ENCODE data around the gene HOXD1. TPM values are rescaled to one million over a fixed set of nuclear protein-coding genes. Genes with fewer than 3 reads are reported as not detected.

The HOXD1 gene
- total RNA-seq, 4 donors from 2014 or later = 0.23 to 0.55 (median 0.27) TPM; not detected in 1

DNA sequence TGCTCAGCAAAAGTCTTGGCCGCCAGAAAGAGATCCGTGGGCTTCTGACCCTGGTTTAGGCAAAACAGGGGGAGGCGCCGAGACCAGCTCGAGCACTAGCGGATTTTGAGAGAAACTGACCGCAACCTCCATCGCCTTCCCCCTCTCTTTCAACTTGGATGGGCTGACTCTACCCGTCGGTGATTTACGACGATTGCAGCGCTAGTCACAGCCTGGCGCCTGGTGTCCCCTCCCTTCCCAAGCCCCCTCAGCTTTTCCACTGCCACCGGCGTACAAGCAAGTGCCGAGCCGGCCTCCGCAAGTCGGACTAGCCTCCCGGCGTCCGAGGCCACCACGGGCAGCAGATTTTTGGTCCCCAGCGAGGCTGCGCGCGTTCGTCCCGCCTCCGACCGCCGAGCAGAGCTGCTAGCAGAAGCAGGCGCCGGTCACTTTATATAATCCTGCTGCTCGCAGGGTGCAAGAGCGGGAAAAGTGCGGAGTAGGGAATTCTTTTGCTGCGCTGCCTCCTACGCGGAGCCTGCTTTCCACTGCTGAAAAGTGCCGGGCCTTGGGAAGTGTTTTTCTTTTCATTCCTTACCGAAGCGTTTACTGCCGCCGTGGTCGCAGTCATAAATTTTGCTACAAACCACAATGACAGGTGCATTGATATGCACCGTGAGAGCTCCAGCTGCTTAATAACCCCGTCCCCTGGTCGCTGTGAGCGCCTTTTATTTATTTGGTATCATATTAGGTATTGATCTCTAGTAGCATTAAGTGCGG lies 23.7 kb upstream of the HOXD1 start:
- whole genome bisulfite sequencing, 2 donors = 41 to 52% methylated on average over 52 of the region's 52 CpGs
- TF ChIP-seq POLR2A (IDR thresholded peaks at IDR 0.05) = no peak
- TF ChIP-seq, protein P1, sequence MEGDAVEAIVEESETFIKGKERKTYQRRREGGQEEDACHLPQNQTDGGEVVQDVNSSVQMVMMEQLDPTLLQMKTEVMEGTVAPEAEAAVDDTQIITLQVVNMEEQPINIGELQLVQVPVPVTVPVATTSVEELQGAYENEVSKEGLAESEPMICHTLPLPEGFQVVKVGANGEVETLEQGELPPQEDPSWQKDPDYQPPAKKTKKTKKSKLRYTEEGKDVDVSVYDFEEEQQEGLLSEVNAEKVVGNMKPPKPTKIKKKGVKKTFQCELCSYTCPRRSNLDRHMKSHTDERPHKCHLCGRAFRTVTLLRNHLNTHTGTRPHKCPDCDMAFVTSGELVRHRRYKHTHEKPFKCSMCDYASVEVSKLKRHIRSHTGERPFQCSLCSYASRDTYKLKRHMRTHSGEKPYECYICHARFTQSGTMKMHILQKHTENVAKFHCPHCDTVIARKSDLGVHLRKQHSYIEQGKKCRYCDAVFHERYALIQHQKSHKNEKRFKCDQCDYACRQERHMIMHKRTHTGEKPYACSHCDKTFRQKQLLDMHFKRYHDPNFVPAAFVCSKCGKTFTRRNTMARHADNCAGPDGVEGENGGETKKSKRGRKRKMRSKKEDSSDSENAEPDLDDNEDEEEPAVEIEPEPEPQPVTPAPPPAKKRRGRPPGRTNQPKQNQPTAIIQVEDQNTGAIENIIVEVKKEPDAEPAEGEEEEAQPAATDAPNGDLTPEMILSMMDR (IDR thresholded peaks at IDR 0.05) = no peak
- intact Hi-C loops (cut with DNase I; ENCODE audit: low total_unique reads) = no loop called here
- peak in 1 of 2 donors; percentile 59 for DNase-seq (ENCODE audit: low spot score in 2 of 2)
- no peak overlapping the region for H3K4me3 ChIP-seq (ENCODE audit: low read depth, poor library complexity, severe bottlenecking)

DNA sequence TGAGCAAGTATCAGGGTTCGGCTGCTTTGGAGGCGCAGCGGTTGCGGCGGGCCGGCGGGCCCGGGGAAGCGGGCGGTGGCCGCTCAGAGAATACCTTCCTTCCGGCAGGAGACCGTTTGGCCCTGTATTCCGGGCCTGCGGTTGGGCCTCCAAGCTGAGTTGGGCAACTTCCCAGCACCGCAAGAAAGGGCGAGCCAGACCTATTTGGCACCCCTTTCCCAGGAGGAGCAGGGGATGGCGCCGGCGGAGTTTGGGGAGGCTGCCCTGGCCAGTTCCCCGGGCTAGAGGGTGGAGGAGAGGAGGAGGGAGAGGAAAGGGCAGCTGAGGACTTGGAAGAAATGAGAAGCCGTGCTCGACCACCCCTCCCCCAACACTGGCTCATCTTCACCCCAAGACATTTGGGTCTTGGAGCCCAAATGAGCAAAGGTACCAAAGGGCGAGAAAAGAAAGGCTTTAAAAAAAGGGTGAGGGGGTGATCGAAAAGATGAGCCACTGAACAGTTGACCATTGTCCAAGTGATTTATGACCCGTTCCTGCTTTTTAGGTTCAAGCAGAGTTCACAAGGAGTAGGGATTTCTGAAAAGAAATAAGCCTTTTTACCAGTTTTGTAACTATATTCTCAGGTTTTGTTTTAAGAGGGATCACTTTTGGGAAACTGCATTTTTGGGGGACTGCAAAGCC lies 23.0 kb upstream of the HOXD1 start:
- DNase-seq (ENCODE audit: low spot score in 2 of 2) = peak in 1 of 2 donors; percentile 75
- WGBS, 2 donors = 45 to 55% methylated on average over 26 of the region's 26 CpGs
- intact Hi-C loops (cut with DNase I; ENCODE audit: low total_unique reads) = no loop called here
- no peak for TF ChIP-seq POLR2A (IDR thresholded peaks at IDR 0.05)
- TF ChIP-seq, protein P1 (IDR thresholded peaks at IDR 0.05) = no peak
- no peak overlapping the region for H3K4me3 ChIP-seq (ENCODE audit: low read depth, poor library complexity, severe bottlenecking)

DNA sequence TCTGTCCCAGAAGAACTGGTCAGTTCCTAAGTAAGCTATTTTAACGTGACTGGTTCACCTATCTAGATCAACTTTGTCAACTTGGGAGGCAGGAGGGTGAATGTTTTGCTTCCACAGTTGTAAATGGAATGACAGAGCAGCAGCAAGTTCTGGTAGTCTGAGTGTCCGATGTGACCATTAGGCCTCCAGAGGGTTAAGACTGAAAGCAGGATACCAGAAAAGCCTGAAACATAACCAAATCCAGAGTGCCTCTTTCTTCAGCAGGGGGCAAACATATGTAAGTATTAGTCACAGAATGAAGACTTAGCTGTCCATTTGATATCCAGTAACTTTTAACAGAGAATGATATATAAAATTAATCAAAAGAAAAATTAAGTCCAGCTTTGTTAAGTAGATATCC lies 22.2 kb upstream of the HOXD1 start:
- intact Hi-C loops (cut with DNase I; ENCODE audit: low total_unique reads) = no loop called here
- H3K4me3 ChIP-seq (ENCODE audit: low read depth, poor library complexity, severe bottlenecking) = no peak overlapping the region
- TF ChIP-seq, protein P1 (IDR thresholded peaks at IDR 0.05) = no peak
- TF ChIP-seq POLR2A (IDR thresholded peaks at IDR 0.05) = no peak
- 45 to 58% methylated on average over 2 of the region's 2 CpGs for WGBS, 2 donors
- DNase-seq (ENCODE audit: low spot score in 2 of 2) = no peak

DNA sequence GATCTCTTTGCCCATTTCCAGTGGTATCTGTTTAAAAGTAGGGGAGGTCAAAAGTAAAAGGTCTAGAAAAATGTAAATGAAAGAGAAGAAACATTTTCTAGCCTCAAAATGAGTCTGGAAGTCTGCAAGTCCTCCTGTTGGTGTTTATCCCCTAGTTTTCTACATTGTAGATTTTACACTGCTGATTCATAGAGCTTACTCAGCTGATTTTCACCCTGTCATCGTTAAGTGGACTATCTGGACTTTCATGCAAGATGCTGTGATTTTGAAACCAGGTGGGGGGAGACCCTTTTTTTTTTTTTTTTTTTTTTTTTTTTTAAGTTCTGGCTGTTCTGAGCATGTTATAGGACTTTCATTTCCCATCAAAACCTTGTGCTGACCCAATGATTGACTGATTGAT lies 21.1 kb upstream of the HOXD1 start:
- H3K4me3 ChIP-seq (ENCODE audit: low read depth, poor library complexity, severe bottlenecking) = no peak overlapping the region
- no peak for TF ChIP-seq POLR2A (IDR thresholded peaks at IDR 0.05)
- TF ChIP-seq, protein P1 (IDR thresholded peaks at IDR 0.05) = no peak
- intact Hi-C loops (cut with DNase I; ENCODE audit: low total_unique reads) = no loop called here
- 70 to 78% methylated on average over 1 of the region's 1 CpG for WGBS, 2 donors
- DNase-seq (ENCODE audit: low spot score in 2 of 2) = no peak

DNA sequence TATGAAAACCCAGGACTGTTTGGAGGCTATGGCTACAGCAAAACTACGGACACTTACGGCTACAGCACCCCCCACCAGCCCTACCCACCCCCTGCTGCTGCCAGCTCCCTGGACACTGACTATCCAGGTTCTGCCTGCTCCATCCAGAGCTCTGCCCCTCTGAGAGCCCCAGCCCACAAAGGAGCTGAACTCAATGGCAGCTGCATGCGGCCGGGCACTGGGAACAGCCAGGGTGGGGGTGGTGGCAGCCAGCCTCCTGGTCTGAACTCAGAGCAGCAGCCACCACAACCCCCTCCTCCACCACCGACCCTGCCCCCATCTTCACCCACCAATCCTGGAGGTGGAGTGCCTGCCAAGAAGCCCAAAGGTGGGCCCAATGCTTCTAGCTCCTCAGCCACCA lies 19.3 kb upstream of the HOXD1 start:
- DNase-seq (ENCODE audit: low spot score in 2 of 2) = peak in 1 of 2 donors; percentile 81
- H3K4me3 ChIP-seq (ENCODE audit: low read depth, poor library complexity, severe bottlenecking) = no peak overlapping the region
- TF ChIP-seq, protein P1 (IDR thresholded peaks at IDR 0.05) = no peak
- no peak for TF ChIP-seq POLR2A (IDR thresholded peaks at IDR 0.05)
- intact Hi-C loops (cut with DNase I; ENCODE audit: low total_unique reads) = no loop called here
- WGBS, 2 donors = 84 to 97% methylated on average over 2 to 5 of the region's 5 CpGs
